ENCODE measurements around the gene NLRP9. TPM values are rescaled to one million over a fixed set of nuclear protein-coding genes. Genes with fewer than 3 reads are reported as not detected.

NLRP9 gene
- total RNA-seq, 1 donor from 2014 or later, result not detected

DNA sequence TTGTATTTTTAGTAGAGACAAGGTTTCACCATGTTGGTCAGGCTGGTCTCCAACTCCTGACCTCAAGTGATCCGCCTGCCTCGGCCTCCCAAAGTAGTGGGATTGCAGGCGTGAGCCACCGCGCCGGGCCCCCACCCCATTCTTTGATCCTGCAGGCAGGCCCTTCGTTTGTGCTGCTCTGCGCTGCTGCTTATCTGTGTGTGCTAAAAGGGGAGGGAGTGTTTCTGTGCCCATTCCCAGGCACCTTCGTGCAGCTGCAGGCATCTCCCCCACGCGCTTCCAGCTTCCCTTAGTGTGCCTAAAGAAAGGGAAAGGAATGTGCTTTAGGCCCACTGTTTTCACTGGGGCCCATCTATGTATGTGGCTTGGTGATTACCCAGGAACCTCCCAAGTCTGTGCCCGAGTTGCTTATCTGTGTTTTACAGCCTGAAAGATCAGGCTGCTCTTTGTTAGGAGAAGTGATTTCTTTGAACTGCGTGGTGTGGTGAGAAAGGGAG lies 36.0 kb downstream of the NLRP9 start:
- H3K4me1 Mint-ChIP-seq (ENCODE audit: unreplicated experiment), result no peaks in the 10 kb centered on the region
- no peaks in the 10 kb centered on the region for H3K27me3 Mint-ChIP-seq (ENCODE audit: unreplicated experiment)
- H3K4me3 Mint-ChIP-seq (ENCODE audit: unreplicated experiment), result no peak overlapping the region
- no peak for DNase-seq (ENCODE audit: extremely low spot score, unreplicated experiment)
- H3K27ac Mint-ChIP-seq (ENCODE audit: unreplicated experiment), result no peak overlapping the region
- no peaks in the 10 kb centered on the region for H3K9me3 Mint-ChIP-seq (ENCODE audit: unreplicated experiment)
- TF ChIP-seq, protein P1, sequence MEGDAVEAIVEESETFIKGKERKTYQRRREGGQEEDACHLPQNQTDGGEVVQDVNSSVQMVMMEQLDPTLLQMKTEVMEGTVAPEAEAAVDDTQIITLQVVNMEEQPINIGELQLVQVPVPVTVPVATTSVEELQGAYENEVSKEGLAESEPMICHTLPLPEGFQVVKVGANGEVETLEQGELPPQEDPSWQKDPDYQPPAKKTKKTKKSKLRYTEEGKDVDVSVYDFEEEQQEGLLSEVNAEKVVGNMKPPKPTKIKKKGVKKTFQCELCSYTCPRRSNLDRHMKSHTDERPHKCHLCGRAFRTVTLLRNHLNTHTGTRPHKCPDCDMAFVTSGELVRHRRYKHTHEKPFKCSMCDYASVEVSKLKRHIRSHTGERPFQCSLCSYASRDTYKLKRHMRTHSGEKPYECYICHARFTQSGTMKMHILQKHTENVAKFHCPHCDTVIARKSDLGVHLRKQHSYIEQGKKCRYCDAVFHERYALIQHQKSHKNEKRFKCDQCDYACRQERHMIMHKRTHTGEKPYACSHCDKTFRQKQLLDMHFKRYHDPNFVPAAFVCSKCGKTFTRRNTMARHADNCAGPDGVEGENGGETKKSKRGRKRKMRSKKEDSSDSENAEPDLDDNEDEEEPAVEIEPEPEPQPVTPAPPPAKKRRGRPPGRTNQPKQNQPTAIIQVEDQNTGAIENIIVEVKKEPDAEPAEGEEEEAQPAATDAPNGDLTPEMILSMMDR (IDR thresholded peaks at IDR 0.05), result no peak
- peaks cover 23% of the 10 kb centered on the region for H3K36me3 Mint-ChIP-seq (ENCODE audit: unreplicated experiment)

- DNase-seq (ENCODE audit: extremely low spot score, unreplicated experiment), result no peak
- Mint-ChIP-seq H3K36me3 (ENCODE audit: unreplicated experiment) (peaks cover 23% of the 10 kb centered on the region), H3K4me3 (ENCODE audit: unreplicated experiment) (no peak overlapping the region), H3K9me3 (ENCODE audit: unreplicated experiment) (no peaks in the 10 kb centered on the region), H3K27ac (ENCODE audit: unreplicated experiment) (no peak overlapping the region), H3K4me1 (ENCODE audit: unreplicated experiment) (no peaks in the 10 kb centered on the region), H3K27me3 (ENCODE audit: unreplicated experiment) (no peaks in the 10 kb centered on the region)
- TF ChIP-seq, protein P1 (IDR thresholded peaks at IDR 0.05), result no peak
Observed at GRCh38 chr19:55700813-55701212, 37.4 kb downstream of the NLRP9 start.

- no peaks in the 10 kb centered on the region for H3K27me3 Mint-ChIP-seq (ENCODE audit: unreplicated experiment)
- H3K9me3 Mint-ChIP-seq (ENCODE audit: unreplicated experiment), result no peaks in the 10 kb centered on the region
- H3K4me1 Mint-ChIP-seq (ENCODE audit: unreplicated experiment), result no peaks in the 10 kb centered on the region
- no peak overlapping the region for H3K27ac Mint-ChIP-seq (ENCODE audit: unreplicated experiment)
- no peak overlapping the region for H3K4me3 Mint-ChIP-seq (ENCODE audit: unreplicated experiment)
- DNase-seq (ENCODE audit: extremely low spot score, unreplicated experiment), result no peak
- H3K36me3 Mint-ChIP-seq (ENCODE audit: unreplicated experiment), result peaks cover 18% of the 10 kb centered on the region
- TF ChIP-seq, protein P1 (IDR thresholded peaks at IDR 0.05), result no peak
Observed at GRCh38 chr19:55699221-55699620, 39.0 kb downstream of the NLRP9 start.

DNA sequence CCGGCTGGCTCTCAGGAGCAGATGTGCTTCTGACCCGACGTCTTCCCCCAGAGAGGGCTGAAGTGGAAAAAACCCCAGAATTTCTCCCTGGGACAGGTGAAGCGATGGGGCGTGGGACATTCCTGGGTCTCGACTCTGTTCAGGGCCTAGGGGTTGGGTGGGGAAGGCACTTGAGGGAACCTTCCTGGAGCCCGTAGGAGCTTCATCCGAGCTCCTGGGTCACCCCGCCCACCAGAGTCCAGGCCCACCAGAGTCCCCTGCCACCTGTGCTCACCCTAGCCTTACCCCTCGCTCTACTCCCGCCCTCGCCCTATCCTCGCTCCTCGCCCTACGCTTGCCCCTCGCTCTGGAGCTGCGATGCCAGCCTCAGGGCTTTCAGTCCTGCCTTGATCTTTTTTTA lies 39.9 kb downstream of the NLRP9 start:
- Mint-ChIP-seq H3K9me3 (ENCODE audit: unreplicated experiment) (no peaks in the 10 kb centered on the region), H3K4me3 (ENCODE audit: unreplicated experiment) (no peak overlapping the region), H3K36me3 (ENCODE audit: unreplicated experiment) (peaks cover 17% of the 10 kb centered on the region), H3K27ac (ENCODE audit: unreplicated experiment) (no peak overlapping the region), H3K4me1 (ENCODE audit: unreplicated experiment) (no peaks in the 10 kb centered on the region), H3K27me3 (ENCODE audit: unreplicated experiment) (no peaks in the 10 kb centered on the region)
- TF ChIP-seq, protein P1 (IDR thresholded peaks at IDR 0.05), result no peak
- no peak for DNase-seq (ENCODE audit: extremely low spot score, unreplicated experiment)

DNA sequence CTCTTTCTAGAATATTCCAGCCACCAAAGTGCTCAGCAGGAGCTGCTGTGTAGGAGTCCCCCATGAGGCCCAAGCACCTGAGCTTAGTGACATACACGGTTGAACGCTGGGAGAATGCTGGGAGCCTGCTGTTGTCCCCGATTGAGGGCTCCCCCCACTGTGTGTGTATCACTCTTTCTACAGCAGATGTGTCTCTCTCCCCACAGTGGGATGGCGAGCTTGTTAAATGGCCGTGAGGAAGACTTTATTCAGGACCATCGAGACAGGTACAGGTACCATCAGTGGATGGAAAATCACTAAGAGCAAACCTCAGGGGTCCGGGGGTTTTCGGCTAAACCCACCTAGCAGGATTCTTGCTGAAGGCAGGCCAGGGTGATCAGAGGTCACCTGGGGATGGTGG lies 40.5 kb downstream of the NLRP9 start:
- Mint-ChIP-seq H3K27ac (ENCODE audit: unreplicated experiment) (no peak overlapping the region), H3K4me3 (ENCODE audit: unreplicated experiment) (no peak overlapping the region), H3K9me3 (ENCODE audit: unreplicated experiment) (no peaks in the 10 kb centered on the region), H3K27me3 (ENCODE audit: unreplicated experiment) (no peaks in the 10 kb centered on the region), H3K4me1 (ENCODE audit: unreplicated experiment) (no peaks in the 10 kb centered on the region), H3K36me3 (ENCODE audit: unreplicated experiment) (peaks cover 19% of the 10 kb centered on the region)
- TF ChIP-seq, protein P1 (IDR thresholded peaks at IDR 0.05), result no peak
- DNase-seq (ENCODE audit: extremely low spot score, unreplicated experiment), result no peak

Data from osteocyte (in vitro differentiated cells).